Naive B cell (primary cell): ENCODE results near the gene CDK14. TPM values are rescaled to one million over a fixed set of nuclear protein-coding genes. Genes with fewer than 3 reads are reported as not detected.
"Not testable (repeated sequence)": the region's sequence is repeated elsewhere in the genome, so short reads cannot be mapped to it uniquely, and the experiment has no call there.

ENCODE experiments used
- ATAC-seq, 2 donors: fragments of 150-1000 bp; cut with Tn5 transposase; 2 replicates each; pipeline ENCODE4 v1.10.0; 2021; ENCODE audit warnings: low read depth in 2 of 2, mild to moderate bottlenecking in 2 of 2, moderate library complexity in 2 of 2
- DNase-seq: peaks from one replicate; pipeline ENCODE4 v3.0.0; 2022
- H3K27ac Mint-ChIP-seq, 6 donors: one replicate each; pipeline ENCODE4 v1.8.0; 2020 to 2022; ENCODE audit warnings: mild to moderate bottlenecking in 6 of 6, mixed read lengths in 6 of 6, moderate library complexity in 5 of 6, inconsistent platforms in 2 of 6
- H3K27me3 Mint-ChIP-seq, 3 donors: one replicate each; pipeline ENCODE4 v1.8.0; 2021 to 2022; ENCODE audit warnings: mixed read lengths in 3 of 3, mild to moderate bottlenecking in 1 of 3
- H3K36me3 Mint-ChIP-seq, 2 donors: one replicate each; pipeline ENCODE4 v1.8.0; 2020 to 2022; ENCODE audit warnings: mixed read lengths in 2 of 2, inconsistent platforms in 1 of 2, mild to moderate bottlenecking in 1 of 2
- H3K4me1 Mint-ChIP-seq, 3 donors: one replicate each; pipeline ENCODE4 v1.8.0; 2020 to 2022; ENCODE audit warnings: mixed read lengths in 3 of 3, inconsistent platforms in 1 of 3, mild to moderate bottlenecking in 1 of 3, moderate library complexity in 1 of 3
- H3K4me3 Mint-ChIP-seq, 8 donors: one replicate each; pipeline ENCODE4 v1.8.0; 2020 to 2022; ENCODE audit warnings: mild to moderate bottlenecking in 8 of 8, mixed read lengths in 8 of 8, moderate library complexity in 8 of 8, inconsistent platforms in 2 of 8
- H3K9me3 Mint-ChIP-seq, 7 donors: one replicate each; pipeline ENCODE4 v1.8.0; 2020 to 2022; ENCODE audit warnings: mixed read lengths in 7 of 7, mild to moderate bottlenecking in 5 of 7, inconsistent platforms in 2 of 7, moderate library complexity in 1 of 7
- polyA plus RNA-seq, 6 donors: library from polyadenylated mRNA; unstranded; fragments of 300-500 nt; fragmentation: Illumina TruSeq; gene quantifications; one replicate each; pipeline ENCODE4 v1.2.3, GENCODE V29; 2021; ENCODE audit warnings: low read depth in 6 of 6

The CDK14 gene
- polyA plus RNA-seq, 6 donors from 2014 or later = 22.8 to 55.5 (median 42.3) TPM

DNA sequence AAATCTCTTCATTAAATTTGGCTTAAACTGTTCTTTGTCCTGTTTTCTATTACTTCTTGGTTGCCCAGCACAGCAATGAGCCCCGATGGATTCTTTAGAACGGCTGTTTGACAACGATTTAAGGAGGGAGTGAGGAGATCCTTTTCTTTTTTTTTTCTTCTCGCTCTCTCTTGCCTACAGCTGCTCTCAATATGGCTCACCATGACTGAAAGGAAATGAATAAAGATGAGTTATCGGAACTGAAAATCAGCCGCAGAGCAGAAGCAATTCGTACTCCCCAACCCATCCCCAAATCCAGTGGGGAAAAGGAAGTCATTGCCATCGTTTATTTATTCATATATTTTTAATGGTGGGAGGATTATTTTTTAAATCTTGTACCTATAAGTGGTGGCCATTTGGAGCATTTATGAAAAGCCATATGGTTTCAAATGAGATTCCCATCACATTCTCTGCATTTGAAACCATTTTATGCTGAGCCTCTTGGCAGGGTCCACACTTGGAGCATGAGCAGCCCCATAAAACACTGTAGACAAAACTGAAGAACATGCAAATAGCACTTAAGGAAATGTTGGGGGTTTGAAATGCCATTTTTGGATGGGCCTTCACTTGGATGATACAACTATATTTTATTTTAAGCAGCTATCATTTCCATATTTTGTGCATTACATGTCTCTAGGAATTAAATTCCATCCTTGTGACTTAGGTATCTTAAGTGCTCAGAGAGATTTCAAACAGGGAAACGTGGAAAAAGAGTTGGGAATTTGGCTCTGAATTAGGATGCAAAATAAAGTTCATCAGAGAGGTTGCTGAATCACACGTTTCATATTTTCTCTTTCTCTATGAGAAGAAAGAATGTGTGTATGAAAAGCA lies 560.4 kb downstream of the CDK14 start:
- DNase-seq (no peak), ATAC-seq (no peak)
- Mint-ChIP-seq H3K4me3 (no peak overlapping the region), H3K4me1 (peaks cover 0 to 6% (median 3%) of the 10 kb centered on the region in 3 donors), H3K27ac (peak overlapping the region in 2 of 6 donors; percentile 8 to 14), H3K9me3 (no peaks in the 10 kb centered on the region), H3K36me3 (no peaks in the 10 kb centered on the region), H3K27me3 (no peaks in the 10 kb centered on the region)

- Mint-ChIP-seq H3K27me3 (no peaks in the 10 kb centered on the region), H3K27ac (no peak overlapping the region), H3K4me1 (peaks cover 0 to 3% (median 1%) of the 10 kb centered on the region in 3 donors), H3K36me3 (no peaks in the 10 kb centered on the region), H3K9me3 (no peaks in the 10 kb centered on the region), H3K4me3 (no peak overlapping the region)
- no peak for ATAC-seq
- DNase-seq = no peak
Observed at GRCh38 chr7:91157579-91158320, 561.6 kb downstream of the CDK14 start.

DNA sequence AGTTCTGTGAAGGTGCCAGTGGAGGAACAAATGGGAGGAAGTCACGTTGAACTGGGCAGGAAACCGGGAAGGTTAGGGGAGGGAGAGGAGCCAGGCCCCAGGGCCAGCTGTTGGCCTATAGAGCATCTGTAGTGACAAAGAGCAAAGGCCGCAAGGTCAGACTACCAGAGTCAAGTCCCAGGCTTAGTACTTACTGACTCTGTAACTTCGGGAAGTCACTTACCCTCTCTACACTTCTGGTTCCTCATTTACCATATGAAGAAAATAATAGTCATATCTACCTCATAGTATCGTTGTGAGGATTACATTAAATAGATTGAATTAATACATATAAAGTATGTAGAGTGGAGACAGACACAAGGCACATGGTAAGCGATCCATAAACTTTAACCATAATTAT lies 566.3 kb downstream of the CDK14 start:
- Mint-ChIP-seq H3K4me3 (no peak overlapping the region), H3K27ac (peak overlapping the region in 3 of 6 donors; percentile 44 to 91 (median 65)), H3K4me1 (peaks cover 20 to 24% (median 23%) of the 10 kb centered on the region in 3 donors), H3K27me3 (no peaks in the 10 kb centered on the region), H3K36me3 (no peaks in the 10 kb centered on the region), H3K9me3 (no peaks in the 10 kb centered on the region)
- DNase-seq (no peak), ATAC-seq (no peak)

DNA sequence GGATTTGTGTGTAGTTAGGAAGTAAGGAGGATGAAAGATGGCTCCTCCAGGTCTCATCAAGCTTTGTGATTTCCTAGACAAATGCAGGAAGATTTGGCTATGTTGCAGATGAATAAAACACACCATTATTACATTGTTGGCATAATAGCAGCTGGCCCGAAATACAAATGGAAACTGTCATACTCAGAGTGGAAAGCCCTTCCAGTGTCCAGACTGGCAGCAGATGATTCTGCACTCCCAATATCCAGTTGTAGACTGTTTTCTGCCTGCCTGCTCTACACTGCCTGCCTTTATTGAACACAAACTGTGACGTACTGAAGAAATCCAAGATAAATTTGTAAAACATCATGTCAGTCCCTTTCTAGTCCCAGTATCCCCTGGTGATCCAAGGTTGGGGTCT lies 568.4 kb downstream of the CDK14 start:
- Mint-ChIP-seq H3K4me3 (peak overlapping the region in 2 of 8 donors; percentile 38 to 45), H3K9me3 (no peaks in the 10 kb centered on the region), H3K4me1 (peaks cover 20 to 24% (median 23%) of the 10 kb centered on the region in 3 donors), H3K27me3 (no peaks in the 10 kb centered on the region), H3K36me3 (no peaks in the 10 kb centered on the region), H3K27ac (peak overlapping the region; percentile 24 to 90 (median 71))
- ATAC-seq (no peak), DNase-seq (no peak)

GRCh38 chr7:91165006-91165845 lies 569.1 kb downstream of the CDK14 start:
- ATAC-seq = peak; percentile 87 to 88
- peak; percentile 38 for DNase-seq
- H3K36me3 Mint-ChIP-seq = no peaks in the 10 kb centered on the region
- H3K27ac Mint-ChIP-seq = peak overlapping the region; percentile 24 to 90 (median 72)
- H3K9me3 Mint-ChIP-seq = no peaks in the 10 kb centered on the region
- H3K4me3 Mint-ChIP-seq = peak overlapping the region in 6 of 8 donors; percentile 38 to 80 (median 55)
- H3K4me1 Mint-ChIP-seq = peaks cover 20 to 24% (median 23%) of the 10 kb centered on the region in 3 donors
- H3K27me3 Mint-ChIP-seq = no peaks in the 10 kb centered on the region

- peak overlapping the region in 3 of 6 donors; percentile 24 to 80 (median 76) for H3K27ac Mint-ChIP-seq
- ATAC-seq (peak; percentile 42 to 51), DNase-seq (peak; percentile 6)
- H3K36me3 Mint-ChIP-seq = no peaks in the 10 kb centered on the region
- no peaks in the 10 kb centered on the region for H3K9me3 Mint-ChIP-seq
- H3K4me1 Mint-ChIP-seq = peaks cover 20 to 24% (median 23%) of the 10 kb centered on the region in 3 donors
- H3K27me3 Mint-ChIP-seq = no peaks in the 10 kb centered on the region
- peak overlapping the region in 2 of 8 donors; percentile 51 to 59 for H3K4me3 Mint-ChIP-seq
Observed at GRCh38 chr7:91165846-91166230, 569.7 kb downstream of the CDK14 start.

DNA sequence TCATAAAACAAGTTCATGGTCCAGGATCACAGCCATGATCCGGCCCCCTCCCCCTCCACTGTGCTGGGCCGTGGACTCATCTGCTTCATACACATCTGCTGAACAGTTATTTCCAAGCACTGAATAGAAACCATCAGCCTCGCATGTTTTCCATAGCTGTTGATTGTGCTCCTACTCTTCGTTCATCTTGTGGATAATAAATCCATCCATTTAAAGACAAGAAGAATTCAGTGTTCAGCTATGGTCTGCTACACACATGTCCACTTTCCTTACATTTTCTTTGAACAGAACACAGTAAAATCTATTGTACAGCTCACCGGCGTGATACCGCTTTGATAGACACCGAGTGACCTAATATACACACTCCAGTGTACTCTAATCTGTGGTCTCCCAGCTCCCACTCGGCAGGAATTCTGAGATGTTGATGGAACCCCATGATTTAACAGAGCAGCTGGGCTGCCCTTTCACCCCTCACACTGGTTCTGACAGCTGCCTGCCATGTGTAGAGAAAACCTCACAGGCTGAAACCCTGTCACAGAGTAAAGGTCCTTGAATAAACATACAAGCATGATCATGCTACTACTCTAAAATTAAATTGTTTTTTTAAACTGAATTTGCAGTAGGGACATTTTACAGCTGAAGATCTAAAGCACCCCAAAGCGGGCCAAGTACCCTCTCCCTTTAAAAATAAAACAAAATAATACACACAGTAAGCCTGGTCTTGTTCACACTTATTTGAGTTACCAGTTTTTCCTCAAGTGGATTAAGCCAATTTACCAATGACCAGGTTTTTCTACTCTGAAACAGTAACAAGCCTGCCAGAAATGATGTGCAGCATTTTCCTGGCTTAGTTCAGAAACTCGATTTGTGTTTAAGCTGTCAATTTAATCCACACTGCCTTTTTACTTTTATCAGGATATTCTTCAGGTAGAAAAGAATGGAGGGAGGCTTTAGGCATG lies 573.0 kb downstream of the CDK14 start:
- no peaks in the 10 kb centered on the region for H3K27me3 Mint-ChIP-seq
- DNase-seq = no peak
- H3K9me3 Mint-ChIP-seq = no peaks in the 10 kb centered on the region
- no peak for ATAC-seq
- H3K4me1 Mint-ChIP-seq = peaks cover 18 to 31% (median 29%) of the 10 kb centered on the region in 3 donors
- no peak overlapping the region for H3K4me3 Mint-ChIP-seq
- H3K27ac Mint-ChIP-seq = peak overlapping the region in 2 of 6 donors; percentile 34 to 59
- peaks cover 4 to 8% of the 10 kb centered on the region in 2 donors for H3K36me3 Mint-ChIP-seq

GRCh38 chr7:91169830-91170191 lies 573.7 kb downstream of the CDK14 start:
- Mint-ChIP-seq H3K36me3 (peaks cover 4 to 8% of the 10 kb centered on the region in 2 donors), H3K4me1 (peaks cover 11 to 24% (median 22%) of the 10 kb centered on the region in 3 donors), H3K27me3 (no peaks in the 10 kb centered on the region), H3K27ac (no peak overlapping the region), H3K9me3 (no peaks in the 10 kb centered on the region), H3K4me3 (no peak overlapping the region)
- DNase-seq = no peak
- ATAC-seq = no peak

DNA sequence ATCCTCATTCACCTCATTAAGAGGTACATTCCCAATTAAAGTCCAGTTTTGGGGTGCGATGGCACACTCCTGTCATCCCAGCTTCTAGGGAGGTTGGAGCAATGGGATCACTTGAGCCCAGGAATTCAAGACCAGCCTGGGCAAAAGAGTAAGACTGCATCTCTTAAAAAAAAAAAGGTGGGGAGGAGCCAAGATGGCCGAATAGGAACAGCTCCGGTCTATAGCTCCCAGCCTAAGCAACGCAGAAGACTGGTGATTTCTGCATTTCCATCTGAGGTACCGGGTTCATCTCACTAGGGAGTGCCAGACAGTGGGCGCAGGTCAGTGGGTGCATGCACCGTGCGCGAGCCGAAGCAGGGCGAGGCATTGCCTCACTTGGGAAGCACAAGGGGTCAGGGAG lies 577.1 kb downstream of the CDK14 start:
- H3K9me3 Mint-ChIP-seq, ATAC-seq, H3K27ac Mint-ChIP-seq, H3K27me3 Mint-ChIP-seq, H3K36me3 Mint-ChIP-seq, H3K4me3 Mint-ChIP-seq, DNase-seq: not testable (repeated sequence)
- peaks cover 0 to 11% (median 9%) of the 10 kb centered on the region in 3 donors for H3K4me1 Mint-ChIP-seq

GRCh38 chr7:91180746-91181145 lies 584.6 kb downstream of the CDK14 start:
- ATAC-seq (no peak), DNase-seq (no peak)
- H3K36me3 Mint-ChIP-seq = peaks cover 6 to 13% of the 10 kb centered on the region in 2 donors
- H3K4me1 Mint-ChIP-seq = peaks cover 0 to 5% (median 2%) of the 10 kb centered on the region in 3 donors
- H3K9me3 Mint-ChIP-seq = no peaks in the 10 kb centered on the region
- no peak overlapping the region for H3K4me3 Mint-ChIP-seq
- H3K27ac Mint-ChIP-seq = peak overlapping the region in 2 of 6 donors; percentile 31 to 33
- no peaks in the 10 kb centered on the region for H3K27me3 Mint-ChIP-seq

DNA sequence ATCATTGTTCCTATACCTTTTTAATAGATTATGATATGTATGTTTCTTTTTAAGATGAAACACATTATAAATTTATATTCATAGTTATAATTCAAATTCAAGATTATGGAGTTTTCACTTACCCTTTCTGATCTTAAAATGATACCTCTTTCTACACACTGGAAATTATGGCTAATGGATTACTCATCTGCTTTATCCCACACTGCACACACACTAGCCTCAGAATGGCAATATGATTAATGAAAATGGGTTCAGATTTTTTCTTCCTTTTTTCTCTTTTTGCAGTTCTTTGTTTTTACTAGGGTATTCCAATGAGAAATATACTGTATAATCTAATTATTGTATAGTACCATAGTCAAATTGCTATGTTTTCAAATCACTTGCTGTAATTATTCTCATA lies 585.8 kb downstream of the CDK14 start:
- H3K27me3 Mint-ChIP-seq = no peaks in the 10 kb centered on the region
- H3K27ac Mint-ChIP-seq = no peak overlapping the region
- ATAC-seq (no peak), DNase-seq (no peak)
- H3K4me3 Mint-ChIP-seq = no peak overlapping the region
- peaks cover 6 to 19% of the 10 kb centered on the region in 2 donors for H3K36me3 Mint-ChIP-seq
- H3K9me3 Mint-ChIP-seq = no peaks in the 10 kb centered on the region
- H3K4me1 Mint-ChIP-seq = peaks cover 0 to 8% (median 2%) of the 10 kb centered on the region in 3 donors
